Measurements from ENCODE around the gene AKAP13.
A peak's percentile ranks its signal among the peaks of the same experiment; 100 is the strongest.
"Not testable (repeated sequence)": the region's sequence is repeated elsewhere in the genome, so short reads cannot be mapped to it uniquely, and the experiment has no call there.

Gene AKAP13

GRCh38 chr15:85579957-85580694, 199.7 kb downstream of the AKAP13 start:
- no peak for DNase-seq

GRCh38 chr15:85580879-85581278, 200.5 kb downstream of the AKAP13 start:
- no peak for DNase-seq

DNA sequence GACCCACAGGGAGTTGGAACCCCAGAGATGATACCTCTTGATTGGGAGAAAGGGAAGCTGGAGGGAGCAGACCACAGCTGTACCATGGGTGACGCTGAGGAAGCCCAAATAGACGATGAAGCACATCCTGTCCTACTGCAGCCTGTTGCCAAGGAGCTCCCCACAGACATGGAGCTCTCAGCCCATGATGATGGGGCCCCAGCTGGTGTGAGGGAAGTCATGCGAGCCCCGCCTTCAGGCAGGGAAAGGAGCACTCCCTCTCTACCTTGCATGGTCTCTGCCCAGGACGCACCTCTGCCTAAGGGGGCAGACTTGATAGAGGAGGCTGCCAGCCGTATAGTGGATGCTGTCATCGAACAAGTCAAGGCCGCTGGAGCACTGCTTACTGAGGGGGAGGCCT, 201.1 kb downstream of the AKAP13 start:
- no peak for DNase-seq

DNA sequence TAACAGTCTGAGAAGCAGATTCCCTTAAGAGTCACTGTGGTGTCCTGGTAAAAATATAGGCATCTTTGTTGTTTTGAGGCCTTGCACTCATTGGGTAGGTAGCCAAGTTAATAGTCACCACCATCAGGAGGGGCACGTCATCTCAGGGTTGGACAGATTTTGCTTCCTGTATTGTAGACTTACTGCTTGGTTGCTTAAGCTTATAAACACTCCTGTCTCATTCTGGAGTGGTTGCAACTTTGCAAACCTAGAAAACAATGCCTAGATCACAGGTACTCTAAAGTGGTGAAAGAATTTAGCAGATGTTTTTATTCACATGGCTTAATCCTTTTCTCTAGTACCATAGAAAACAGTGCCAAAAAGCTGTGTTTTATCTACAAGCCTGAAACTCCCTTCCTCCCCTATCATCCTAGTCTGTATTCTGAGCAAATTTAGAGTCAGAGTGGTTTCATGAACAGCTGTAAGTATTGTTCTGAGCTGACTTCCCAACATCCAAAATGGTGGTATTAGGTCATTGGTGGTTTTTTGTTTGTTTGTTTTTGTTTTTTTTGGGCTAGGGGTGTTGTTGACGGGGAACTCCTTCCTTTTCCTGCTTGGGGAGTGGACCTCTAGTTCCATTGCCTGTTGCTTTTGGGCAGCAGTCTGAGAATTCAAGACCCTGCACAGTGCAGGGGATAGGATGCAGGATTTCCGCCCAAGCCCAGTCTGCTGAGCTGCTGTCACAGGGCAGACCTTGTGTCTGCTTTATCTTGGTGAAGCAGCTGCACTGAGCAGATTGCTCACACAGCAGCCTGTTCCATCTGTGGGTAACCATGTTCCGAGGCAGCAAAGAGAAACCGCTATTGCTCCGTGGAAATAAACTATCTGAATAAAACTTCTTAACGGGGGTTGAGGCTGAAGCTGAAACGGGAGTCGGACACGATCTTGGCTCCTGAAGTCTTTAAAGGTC, 202.0 kb downstream of the AKAP13 start:
- DNase-seq, result peak; percentile 34

- DNase-seq, result no peak
Observed at GRCh38 chr15:85583442-85583841, 203.0 kb downstream of the AKAP13 start.

- DNase-seq, result no peak
Observed at GRCh38 chr15:85583923-85584390, 203.6 kb downstream of the AKAP13 start.

GRCh38 chr15:85584872-85585271, 204.5 kb downstream of the AKAP13 start:
- no peak for DNase-seq

DNA sequence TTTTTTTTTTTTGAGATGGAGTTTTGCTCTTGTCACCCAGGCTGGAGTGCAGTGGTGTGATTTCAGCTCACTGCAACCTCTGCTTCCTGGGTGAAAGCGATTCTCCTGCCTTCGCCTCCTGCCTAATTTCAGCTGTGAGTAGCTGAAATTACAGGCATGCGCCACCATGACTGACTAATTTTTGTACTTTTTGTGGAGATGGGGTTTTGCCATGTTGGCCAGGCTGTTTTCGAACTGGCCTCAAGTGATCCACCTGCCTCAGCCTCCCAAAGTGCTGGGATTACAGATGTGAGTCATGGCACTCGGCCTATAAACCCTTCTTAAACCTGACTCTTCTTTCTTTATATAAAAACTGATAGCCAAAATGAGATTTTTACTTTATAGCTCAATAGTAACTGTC, 205.8 kb downstream of the AKAP13 start:
- not testable (repeated sequence) for DNase-seq

- no peak for DNase-seq
Observed at GRCh38 chr15:85587707-85588411, 207.5 kb downstream of the AKAP13 start.

- no peak for DNase-seq
Observed at GRCh38 chr15:85588677-85589076, 208.3 kb downstream of the AKAP13 start.

DNA sequence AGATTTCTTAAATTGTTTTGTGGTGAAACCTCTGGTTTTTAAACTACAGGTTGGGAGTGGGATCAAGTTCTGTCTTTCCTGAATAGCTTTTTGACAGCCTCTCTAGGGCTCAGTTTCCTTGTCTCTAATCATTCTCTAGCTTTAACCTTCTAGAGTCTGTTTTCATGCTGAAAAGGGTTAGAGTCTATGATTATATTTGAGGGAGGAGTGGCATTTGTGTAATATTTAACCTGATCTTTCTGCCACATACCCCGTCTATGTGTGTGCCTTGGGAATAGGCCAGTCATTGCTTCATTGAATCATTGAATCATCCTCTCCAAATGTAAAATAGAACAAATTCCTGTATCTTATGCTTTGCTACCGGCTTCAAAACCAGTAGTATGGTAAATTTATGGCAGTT, 209.4 kb downstream of the AKAP13 start:
- no peak for DNase-seq

DNA sequence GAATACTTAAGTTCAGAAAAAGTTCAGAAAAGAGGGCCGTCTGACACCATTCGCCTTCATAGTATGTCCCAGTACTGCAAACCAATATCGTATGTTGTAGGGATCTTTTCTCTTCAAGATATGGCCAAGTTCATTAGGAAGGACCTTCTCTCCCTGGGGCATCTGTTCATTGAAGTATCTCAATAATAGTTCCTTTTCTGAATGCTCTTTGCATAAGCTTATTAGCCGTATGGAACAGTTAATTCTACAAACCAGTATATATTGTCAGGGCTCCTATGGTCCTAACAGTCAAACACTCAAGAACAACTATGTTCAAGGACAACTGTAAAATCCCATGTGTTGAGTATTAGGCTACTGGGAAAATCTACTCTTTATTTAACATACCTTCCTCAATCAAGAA, 211.2 kb downstream of the AKAP13 start:
- DNase-seq, result no peak

- DNase-seq, result no peak
Observed at GRCh38 chr15:85592148-85592547, 211.7 kb downstream of the AKAP13 start.

DNA sequence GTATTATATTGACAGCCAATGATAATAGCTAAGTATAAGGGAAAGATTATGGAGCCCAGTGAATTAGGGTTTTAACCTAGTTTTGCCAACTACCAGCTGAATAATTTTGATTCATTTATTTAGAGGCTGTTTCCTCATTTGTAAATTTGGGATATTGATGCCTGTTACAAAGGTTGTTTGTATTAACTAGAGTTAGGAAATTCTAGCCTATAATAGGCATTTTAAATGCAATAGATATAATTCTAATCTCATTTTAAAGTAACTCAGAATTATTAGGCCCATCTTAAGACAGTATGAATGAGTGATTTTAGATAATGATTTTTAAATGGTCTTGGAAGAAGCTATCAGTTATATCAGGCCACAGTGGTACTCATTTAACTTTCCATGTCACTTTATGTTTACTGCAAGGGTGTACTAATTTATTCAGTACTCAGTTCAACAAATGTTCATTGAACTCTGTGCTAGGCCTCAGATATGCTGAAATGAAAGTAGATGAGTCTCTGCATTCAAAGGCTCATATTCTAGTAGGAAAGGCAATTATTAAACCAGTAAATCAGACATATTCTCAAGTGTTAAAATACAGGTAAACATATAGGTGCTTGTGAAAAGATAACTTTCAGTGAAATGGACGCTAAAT, 213.5 kb downstream of the AKAP13 start:
- no peak for DNase-seq

DNA sequence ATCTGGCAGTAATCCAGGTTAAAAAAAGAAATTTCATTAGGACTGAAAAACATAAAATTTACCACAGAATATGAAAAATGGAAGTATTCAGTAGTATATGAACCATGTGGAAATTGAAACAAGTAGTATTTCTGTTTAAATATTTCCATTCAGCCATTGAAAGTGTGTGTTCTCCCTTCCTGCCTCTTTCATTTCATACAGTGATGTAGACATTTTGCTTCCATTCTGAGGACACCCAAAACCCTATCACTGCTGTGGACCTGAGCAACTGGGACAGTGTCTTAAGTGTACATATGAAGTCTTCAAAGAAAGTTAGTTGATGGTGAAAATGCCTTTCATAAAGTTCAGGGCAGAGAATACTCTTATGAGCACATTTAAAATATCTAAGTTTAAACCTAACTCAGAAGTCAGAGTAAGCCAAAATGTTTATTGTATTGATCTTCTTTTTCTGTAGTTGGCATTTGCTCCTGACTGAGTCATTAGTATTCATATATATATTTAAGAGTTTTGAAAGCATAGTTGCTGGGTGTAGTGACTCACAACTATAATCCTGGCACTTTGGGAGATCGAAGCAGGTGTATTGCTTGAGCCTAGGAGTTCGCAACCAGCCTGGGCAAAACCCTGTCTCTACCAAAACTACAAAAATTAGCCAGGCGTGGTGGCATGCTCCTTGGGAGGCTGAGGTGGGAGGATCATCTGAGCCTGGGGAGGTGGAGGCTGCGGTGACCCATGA, 215.6 kb downstream of the AKAP13 start:
- no peak for DNase-seq

DNA sequence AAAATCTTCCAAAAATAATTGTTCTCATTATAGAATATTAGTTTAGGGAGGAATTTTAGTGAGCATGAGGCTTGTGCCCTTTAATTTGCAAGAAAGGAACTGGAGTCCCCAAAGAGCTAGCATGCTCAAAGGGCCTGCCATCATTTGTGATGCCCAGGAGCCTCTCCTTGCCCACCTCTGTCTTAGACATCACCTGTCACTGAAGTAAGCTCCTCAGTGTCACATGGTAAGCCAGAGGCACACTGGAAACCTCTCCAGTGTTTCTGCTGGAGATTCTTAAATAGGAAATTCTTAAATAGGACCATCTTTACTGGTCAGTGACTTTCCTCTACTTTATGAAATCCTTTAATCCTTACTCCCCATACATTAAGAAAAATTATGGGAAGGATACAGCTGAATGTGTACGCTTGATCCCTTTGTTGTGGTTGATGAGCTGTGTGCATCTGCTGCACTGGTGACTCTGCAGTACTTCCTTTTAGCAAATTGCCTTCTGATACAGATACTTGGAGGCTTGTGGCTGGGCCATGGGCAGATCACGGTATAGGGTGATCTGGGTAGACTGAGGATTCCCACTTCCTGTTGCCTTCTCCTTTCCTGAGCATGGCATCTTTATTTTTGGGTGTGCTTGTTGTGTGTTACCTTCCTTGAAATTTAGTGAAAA, 216.9 kb downstream of the AKAP13 start:
- no peak for DNase-seq

GRCh38 chr15:85598219-85598618, 217.8 kb downstream of the AKAP13 start:
- no peak for DNase-seq

DNA sequence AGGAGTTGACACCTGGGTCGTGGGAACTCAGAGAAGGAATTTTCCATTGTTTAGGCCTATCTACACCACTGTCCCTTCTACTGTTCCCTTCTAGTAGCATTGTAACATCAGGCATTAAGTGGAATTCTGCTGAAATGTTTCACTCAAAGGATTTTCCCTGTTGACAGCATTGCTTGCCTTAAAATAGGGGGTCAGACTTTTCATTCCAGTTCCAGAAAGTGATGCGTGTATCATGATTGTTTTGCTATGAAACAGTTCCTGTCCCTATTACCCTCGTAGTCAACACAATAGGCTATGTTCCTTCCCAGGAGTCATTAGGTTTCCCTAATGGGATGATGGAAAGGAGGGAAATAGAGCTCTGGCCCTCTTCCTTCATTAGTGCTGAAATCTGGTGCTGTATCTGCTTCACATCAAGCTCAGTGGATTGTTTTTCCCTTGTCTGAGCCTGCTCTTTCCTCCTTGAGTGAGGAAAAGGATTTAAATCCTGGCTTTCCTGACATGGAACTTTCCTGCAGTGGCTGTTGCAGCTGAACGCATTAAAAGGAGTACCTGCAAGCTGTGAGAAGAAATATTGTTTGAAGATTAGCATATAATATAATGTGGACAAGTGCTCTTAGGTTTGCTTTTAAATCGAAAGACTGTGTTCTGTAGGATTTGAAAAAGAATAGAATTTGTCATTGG, 218.5 kb downstream of the AKAP13 start:
- no peak for DNase-seq

DNA sequence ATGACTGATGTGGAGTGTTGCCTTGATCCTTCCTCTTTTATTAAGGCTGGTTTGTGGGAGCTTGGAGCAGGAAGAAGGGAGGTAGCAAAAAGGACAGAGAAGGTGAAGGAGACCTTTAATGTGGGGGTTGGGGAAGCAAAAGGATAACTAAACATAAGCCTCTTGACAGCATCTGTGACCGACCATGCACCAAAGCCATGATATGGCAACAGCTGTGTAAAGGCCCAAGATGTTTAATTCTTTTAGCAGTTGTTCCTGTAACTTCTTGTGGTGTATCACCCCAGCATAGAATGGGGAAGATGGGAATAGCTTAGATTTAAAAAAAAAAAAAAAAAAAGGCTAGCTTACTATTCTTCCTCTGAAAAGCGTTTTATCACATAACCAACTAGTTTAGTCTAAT, 219.6 kb downstream of the AKAP13 start:
- no peak for DNase-seq

DNA sequence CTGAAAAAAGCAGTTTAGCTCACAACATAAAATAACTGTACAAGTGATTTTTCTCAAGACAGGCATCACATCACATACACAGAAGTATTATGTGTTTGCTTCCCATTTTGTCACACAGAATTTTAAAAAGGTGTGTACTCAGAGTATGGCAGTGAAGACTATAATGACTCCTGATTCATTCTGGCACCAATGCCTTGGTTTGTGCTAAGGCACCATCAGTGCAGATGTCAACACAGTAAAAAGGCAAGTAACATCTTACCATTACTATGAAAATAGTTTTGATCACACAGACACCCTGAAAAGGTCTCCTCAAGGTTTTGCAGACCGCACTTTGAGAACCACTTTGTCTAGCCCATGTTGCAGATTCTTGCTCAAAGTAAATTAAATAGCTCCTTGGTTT, 222.8 kb downstream of the AKAP13 start:
- DNase-seq, result no peak

DNA sequence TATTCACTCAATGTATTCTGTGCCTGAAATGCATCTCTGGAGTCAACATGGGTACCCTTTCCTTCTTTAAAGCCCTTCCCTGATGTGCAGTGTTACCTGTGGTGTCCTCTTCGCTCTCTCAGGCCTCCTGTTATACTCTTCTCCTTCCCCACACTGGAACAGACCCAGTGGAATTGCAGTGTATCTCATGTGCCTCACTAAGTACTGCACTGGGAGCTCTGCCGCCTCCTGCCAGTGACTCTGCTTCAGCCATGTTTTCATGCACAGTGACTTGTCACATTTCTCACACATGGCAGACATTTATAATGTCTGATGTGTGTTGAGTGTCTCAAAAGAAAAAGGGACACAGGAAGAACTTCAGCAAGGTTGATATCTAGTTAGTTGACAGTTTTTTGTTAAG, 223.3 kb downstream of the AKAP13 start:
- DNase-seq, result no peak
